Measurements from ENCODE around the gene TRIM39.

Gene TRIM39

DNA sequence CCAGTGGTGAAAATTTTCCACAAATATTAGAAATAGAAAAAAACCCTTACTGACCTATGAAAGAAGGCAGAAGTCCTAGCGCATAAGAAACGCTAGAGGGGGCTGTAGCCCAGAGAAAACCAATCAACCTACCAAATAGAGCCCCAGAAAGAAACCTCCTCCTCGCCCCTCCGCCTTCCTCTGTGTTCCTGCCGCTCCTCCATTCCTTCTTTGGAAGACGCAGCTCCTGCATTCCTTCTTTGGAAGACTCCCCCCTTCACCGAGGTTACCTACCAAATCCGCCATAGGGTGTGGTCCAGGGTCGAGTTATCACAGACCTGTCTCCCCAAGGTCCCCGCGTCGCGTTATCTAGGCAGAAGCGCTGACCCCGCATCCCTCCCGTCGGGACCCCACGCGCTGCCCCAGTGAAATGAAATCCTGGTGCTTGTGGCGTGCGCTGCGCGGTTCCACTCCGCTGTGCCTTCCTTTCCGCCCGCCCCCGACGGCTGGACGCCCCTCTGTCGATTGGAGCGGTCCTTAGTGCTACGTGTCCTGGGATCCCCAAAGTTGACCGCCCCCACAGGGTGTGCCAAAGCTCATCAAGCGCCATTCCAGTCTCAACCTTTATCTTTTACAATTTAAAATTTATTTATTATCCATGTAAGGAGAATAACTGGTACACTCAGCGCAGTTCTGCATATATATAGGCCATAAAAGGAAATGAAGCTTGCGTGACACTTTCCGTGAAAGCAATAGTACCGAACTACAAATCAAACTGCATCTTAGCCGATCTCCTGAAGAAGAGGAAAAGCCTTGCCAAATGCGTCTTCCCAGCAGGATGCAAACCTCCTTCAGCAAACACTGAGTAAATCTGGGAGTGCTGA is 31.2 kb downstream of the TRIM39 start:
- H3K36me3 ChIP-seq (ENCODE audit: control insufficient read depth in 2 of 2, insufficient read depth in 1 of 2, low read length in 2 of 2): no peaks in the 10 kb centered on the region
- CTCF ChIA-PET: interaction anchor here (0.6 to 4.5 kb wide), 32 partner anchors 9 to 699 kb away, joined by 3 to 41 read pairs (median 4); no protein-coding TSS in a partner anchor
- H3K9me3 ChIP-seq (ENCODE audit: control insufficient read depth, insufficient read depth, low read depth, low read length): no peaks in the 10 kb centered on the region
- no peak overlapping the region for H3K27ac ChIP-seq (ENCODE audit: extremely low read depth, low read depth, low read length)
- no peaks in the 10 kb centered on the region for H3K4me1 ChIP-seq (ENCODE audit: control insufficient read depth, insufficient read depth, low read length)
- peak overlapping the region; percentile 53 for H3K4me3 ChIP-seq (ENCODE audit: low read depth, low read length)
- POLR2A ChIA-PET: no interaction called here
- TF ChIP-seq ZFHX2 (tag by site-specific recombination; conservative IDR thresholded peaks at IDR 0.05): peak; percentile 44
- TF ChIP-seq SALL2 (tag by site-specific recombination; IDR thresholded peaks at IDR 0.05; ENCODE audit: borderline replicate concordance): no peak
- TF ChIP-seq PATZ1 (tag by site-specific recombination; IDR thresholded peaks at IDR 0.05): peak; percentile 56
- no peak for TF ChIP-seq ZNF514 (tag by site-specific recombination; IDR thresholded peaks at IDR 0.05)
- TF ChIP-seq, protein P1, sequence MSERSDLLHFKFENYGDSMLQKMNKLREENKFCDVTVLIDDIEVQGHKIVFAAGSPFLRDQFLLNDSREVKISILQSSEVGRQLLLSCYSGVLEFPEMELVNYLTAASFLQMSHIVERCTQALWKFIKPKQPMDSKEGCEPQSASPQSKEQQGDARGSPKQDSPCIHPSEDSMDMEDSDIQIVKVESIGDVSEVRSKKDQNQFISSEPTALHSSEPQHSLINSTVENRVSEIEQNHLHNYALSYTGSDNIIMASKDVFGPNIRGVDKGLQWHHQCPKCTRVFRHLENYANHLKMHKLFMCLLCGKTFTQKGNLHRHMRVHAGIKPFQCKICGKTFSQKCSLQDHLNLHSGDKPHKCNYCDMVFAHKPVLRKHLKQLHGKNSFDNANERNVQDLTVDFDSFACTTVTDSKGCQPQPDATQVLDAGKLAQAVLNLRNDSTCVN (tag by site-specific recombination; optimal IDR thresholded peaks at IDR 0.05): peak; percentile 42
- 0 out of 2 replicates have a peak, but pooled peaks have one; percentile 52 for TF ChIP-seq ZNF561 (tag by site-specific recombination; IDR thresholded peaks at IDR 0.05; ENCODE audit: borderline replicate concordance)
- peak; percentile 93 for TF ChIP-seq IKZF3 (tag by site-specific recombination; IDR thresholded peaks at IDR 0.05)
- TF ChIP-seq ZXDB (tag by site-specific recombination; IDR thresholded peaks at IDR 0.05): 0 out of 2 replicates have a peak, but pooled peaks have one; percentile 21
- peak; percentile 89 for TF ChIP-seq ZBTB17 (tag by site-specific recombination; IDR thresholded peaks at IDR 0.05)
- TF ChIP-seq, protein P2, sequence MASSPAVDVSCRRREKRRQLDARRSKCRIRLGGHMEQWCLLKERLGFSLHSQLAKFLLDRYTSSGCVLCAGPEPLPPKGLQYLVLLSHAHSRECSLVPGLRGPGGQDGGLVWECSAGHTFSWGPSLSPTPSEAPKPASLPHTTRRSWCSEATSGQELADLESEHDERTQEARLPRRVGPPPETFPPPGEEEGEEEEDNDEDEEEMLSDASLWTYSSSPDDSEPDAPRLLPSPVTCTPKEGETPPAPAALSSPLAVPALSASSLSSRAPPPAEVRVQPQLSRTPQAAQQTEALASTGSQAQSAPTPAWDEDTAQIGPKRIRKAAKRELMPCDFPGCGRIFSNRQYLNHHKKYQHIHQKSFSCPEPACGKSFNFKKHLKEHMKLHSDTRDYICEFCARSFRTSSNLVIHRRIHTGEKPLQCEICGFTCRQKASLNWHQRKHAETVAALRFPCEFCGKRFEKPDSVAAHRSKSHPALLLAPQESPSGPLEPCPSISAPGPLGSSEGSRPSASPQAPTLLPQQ (tag by site-specific recombination; IDR thresholded peaks at IDR 0.05): 0 out of 2 replicates have a peak, but pooled peaks have one; percentile 15
- no peak for TF ChIP-seq ZSCAN16 (tag by site-specific recombination; IDR thresholded peaks at IDR 0.05)
- 0 out of 2 replicates have a peak, but pooled peaks have one; percentile 22 for TF ChIP-seq ZNF660 (tag by site-specific recombination; IDR thresholded peaks at IDR 0.05)
- TF ChIP-seq ZNF341 (tag by site-specific recombination; IDR thresholded peaks at IDR 0.05; ENCODE audit: low read depth): peak; percentile 83
- TF ChIP-seq ZNF398 (tag by site-specific recombination; IDR thresholded peaks at IDR 0.05): 0 out of 2 replicates have a peak, but pooled peaks have one; percentile 15
- TF ChIP-seq ZNF366 (tag by site-specific recombination; conservative IDR thresholded peaks at IDR 0.05): peak; percentile 88
- peak; percentile 45; the same call in 1 of the 2 replicates for TF ChIP-seq ZBTB10 (tag by site-specific recombination; IDR thresholded peaks at IDR 0.05)
- peak; percentile 25; the same call in 1 of the 2 replicates for TF ChIP-seq ZBTB20 (tag by site-specific recombination; IDR thresholded peaks at IDR 0.05)
- no peak for TF ChIP-seq ZNF37A (tag by site-specific recombination; IDR thresholded peaks at IDR 0.05)
- TF ChIP-seq, protein P3, sequence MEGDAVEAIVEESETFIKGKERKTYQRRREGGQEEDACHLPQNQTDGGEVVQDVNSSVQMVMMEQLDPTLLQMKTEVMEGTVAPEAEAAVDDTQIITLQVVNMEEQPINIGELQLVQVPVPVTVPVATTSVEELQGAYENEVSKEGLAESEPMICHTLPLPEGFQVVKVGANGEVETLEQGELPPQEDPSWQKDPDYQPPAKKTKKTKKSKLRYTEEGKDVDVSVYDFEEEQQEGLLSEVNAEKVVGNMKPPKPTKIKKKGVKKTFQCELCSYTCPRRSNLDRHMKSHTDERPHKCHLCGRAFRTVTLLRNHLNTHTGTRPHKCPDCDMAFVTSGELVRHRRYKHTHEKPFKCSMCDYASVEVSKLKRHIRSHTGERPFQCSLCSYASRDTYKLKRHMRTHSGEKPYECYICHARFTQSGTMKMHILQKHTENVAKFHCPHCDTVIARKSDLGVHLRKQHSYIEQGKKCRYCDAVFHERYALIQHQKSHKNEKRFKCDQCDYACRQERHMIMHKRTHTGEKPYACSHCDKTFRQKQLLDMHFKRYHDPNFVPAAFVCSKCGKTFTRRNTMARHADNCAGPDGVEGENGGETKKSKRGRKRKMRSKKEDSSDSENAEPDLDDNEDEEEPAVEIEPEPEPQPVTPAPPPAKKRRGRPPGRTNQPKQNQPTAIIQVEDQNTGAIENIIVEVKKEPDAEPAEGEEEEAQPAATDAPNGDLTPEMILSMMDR (tag by site-specific recombination; IDR thresholded peaks at IDR 0.05): peak; percentile 74
- 0 out of 2 replicates have a peak, but pooled peaks have one; percentile 27 for TF ChIP-seq ZNF629 (tag by site-specific recombination; IDR thresholded peaks at IDR 0.05)
- no peak for TF ChIP-seq TSHZ1 (tag by site-specific recombination; IDR thresholded peaks at IDR 0.05; ENCODE audit: borderline replicate concordance)
